ENCODE results near the gene DHX36.

DHX36 gene

DNA sequence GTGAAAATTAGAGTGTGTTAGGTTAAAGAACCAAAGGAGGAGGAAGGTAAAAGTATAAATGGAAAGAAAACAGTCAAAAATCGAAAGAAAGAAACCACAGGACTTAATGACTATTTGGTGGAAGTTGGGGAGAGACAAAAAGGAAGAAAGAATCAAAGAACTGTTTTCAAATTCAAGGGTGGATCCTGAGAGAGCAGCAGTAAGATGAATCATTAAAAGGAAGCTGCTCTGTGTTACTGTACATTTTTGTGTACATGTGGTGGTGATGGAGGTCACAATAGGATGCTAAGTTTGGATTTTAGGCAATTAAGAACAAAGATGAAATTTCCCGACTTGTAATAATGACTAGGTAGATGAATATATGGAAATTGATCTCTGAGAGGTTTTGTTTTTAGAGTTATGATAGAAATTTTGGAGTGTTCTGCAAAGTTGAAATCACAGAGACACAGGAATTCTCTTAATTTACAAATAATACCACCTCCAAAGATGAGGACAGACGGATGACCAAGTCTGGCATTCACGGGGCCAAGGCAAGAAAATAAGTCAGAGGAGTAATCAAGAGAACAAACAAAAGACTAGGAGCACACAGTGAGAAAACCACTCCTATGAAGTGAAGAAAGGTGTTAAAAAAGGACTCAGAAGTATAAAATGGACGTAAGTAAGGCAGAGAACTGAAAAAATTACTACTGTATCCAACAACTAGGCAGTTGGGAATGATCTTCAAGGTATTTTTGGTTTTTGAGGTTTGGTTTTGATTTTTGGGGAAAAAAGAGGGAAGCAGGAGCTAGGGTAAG, 7.1 kb downstream of the DHX36 start:
- FAIRE-seq (no peak), DNase-seq (ENCODE audit: insufficient read length) (no peak)
- no peak for TF ChIP-seq POLR2A (IDR thresholded peaks at IDR 0.05; ENCODE audit: low read depth, low read length)
- no peak for TF ChIP-seq POLR2AphosphoS5 (IDR thresholded peaks at IDR 0.05; ENCODE audit: low read depth, low read length)
- TF ChIP-seq TAF1 (IDR thresholded peaks at IDR 0.05; ENCODE audit: borderline replicate concordance, low read depth, low read length) = no peak

DNA sequence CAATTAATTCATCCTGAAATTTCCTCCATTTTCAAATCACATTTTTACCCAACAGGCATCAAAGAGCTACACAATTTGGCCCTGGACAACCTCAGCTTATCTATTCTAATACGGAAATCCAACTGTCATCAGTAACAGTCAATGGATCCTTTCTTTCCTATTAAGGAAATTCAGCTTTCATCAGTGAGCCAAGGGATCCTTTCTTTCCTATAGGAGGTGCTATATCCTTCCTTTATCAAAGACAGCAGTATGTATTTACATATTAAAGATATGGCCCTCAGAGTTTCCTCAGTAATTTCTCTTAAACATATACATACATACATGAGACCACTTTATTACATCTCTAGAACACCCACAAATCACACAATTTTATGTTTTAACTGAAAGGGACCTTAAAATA, 10.1 kb downstream of the DHX36 start:
- DNase-seq (ENCODE audit: insufficient read length) = no peak
- no peak for FAIRE-seq
- TF ChIP-seq POLR2A (IDR thresholded peaks at IDR 0.05; ENCODE audit: low read depth, low read length) = no peak

DNA sequence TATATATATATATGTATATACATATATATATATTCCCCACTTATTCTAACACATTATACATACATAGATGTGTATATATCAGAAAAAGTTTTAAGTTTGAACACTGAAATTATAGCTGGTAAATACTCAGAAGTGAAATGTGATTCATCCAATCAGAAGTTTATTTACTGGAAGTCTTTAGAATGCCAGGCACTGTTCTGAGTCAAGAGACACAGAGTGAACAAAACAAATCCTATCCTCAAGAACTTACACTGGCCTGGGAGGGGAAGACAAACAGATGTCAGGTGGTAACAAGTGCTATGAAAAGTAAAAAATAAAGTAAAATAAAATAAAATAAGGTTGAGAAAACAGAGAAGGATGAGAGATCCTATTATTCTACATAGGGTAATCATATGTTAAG, 13.4 kb downstream of the DHX36 start:
- TF ChIP-seq TAF1 (IDR thresholded peaks at IDR 0.05; ENCODE audit: borderline replicate concordance, low read depth, low read length) (no peak), POLR2AphosphoS5 (IDR thresholded peaks at IDR 0.05; ENCODE audit: low read depth, low read length) (no peak), POLR2A (IDR thresholded peaks at IDR 0.05; ENCODE audit: low read depth, low read length) (no peak)
- FAIRE-seq = no peak
- no peak for DNase-seq (ENCODE audit: insufficient read length)

DNA sequence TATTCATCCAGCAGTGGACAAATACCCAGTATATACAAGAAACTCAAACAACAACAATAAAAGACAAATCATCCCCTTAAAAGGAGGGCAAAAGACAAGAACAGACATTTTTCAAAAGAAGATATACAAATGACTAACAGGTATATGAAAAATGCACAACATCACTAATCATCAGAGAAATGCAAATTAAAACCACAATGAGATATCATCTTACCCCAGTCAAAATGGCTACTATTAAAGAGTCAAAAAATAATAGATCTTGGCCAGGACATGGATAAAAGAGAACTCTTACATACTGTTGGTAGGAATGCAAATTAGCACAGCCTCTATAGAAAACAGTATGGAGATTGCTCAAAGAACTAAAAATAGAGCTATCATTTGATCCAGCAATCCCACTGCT, 16.9 kb downstream of the DHX36 start:
- DNase-seq (ENCODE audit: insufficient read length) (no peak), FAIRE-seq (no peak)
- TF ChIP-seq TAF1 (IDR thresholded peaks at IDR 0.05; ENCODE audit: borderline replicate concordance, low read depth, low read length) (no peak), POLR2AphosphoS5 (IDR thresholded peaks at IDR 0.05; ENCODE audit: low read depth, low read length) (no peak), POLR2A (IDR thresholded peaks at IDR 0.05; ENCODE audit: low read depth, low read length) (no peak)

DNA sequence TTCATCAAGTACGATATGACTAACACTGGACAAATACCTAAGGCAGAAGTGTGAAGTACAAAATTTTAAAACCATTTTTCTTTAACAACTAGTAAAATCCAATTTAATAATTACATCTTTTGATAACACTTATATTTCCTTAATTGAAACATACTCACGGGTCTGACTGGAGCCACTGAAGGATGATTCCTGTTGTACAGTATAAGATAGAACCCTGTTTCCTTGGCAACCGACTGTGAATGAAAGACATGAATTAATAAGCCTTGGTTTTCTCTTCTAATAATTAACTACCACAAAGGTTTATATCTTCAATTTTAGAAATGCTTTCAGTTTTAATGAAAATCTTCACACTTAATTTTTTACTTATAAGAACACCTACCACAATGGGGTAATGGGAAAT, 19.4 kb downstream of the DHX36 start:
- no peak for FAIRE-seq
- TF ChIP-seq POLR2AphosphoS5 (IDR thresholded peaks at IDR 0.05; ENCODE audit: low read depth, low read length) (no peak), TAF1 (IDR thresholded peaks at IDR 0.05; ENCODE audit: borderline replicate concordance, low read depth, low read length) (no peak), POLR2A (IDR thresholded peaks at IDR 0.05; ENCODE audit: low read depth, low read length) (no peak)
- no peak for DNase-seq (ENCODE audit: insufficient read length)

DNA sequence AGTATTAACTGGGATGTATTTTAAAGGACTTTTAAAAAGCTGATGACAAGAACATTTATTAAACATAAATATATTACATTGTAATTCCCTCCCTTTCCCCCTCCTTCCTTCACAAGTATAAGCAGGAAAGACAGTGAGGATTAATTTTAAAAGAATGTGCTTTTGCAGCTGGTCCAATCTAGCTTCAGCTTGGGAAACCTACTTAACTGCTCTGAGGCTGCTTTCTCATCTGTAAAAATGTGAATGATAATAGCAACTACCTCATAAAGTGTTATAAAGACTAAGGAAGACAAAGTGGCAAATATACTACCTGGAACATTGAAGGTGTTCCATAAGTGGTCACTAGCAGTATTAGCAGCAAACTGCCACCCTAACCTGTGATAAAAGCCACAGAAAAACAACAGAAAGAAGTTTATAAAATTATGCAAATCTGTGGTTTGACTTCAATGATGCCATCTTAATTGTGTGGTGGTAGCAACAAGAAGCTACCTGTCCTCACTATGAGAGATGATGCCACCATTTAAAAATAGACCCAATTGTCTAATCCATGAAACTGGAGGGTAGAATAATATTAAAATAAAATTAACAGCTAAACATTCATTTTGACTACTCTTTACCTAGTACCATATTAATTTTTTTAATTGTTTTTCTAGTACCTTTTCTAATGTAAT, 20.0 kb downstream of the DHX36 start:
- FAIRE-seq (no peak), DNase-seq (ENCODE audit: insufficient read length) (no peak)

DNA sequence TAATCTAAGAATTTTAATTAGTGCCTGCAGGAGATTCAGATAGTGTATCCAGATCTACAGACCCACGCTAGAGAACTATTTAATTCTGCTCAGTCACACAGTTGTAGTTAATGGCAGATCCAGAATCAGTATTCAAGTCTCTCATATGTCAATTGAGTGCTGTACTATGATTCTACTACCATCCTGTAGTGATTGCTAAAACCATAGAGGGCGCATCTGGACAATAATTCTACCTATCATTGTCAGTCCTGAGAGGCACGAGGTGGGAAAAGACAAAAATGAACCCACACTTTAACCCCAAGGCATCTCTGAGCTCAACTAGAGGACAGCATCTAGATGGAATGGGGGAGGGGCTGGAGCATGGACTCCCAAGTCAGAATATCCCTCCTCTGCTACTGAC, 22.7 kb downstream of the DHX36 start:
- no peak for FAIRE-seq
- no peak for DNase-seq (ENCODE audit: insufficient read length)

More for the DNA sequence above, 20.0 kb downstream of the DHX36 start:
- TF ChIP-seq POLR2A (IDR thresholded peaks at IDR 0.05; ENCODE audit: low read depth, low read length) (no peak), TAF1 (IDR thresholded peaks at IDR 0.05; ENCODE audit: borderline replicate concordance, low read depth, low read length) (no peak), POLR2AphosphoS5 (IDR thresholded peaks at IDR 0.05; ENCODE audit: low read depth, low read length) (no peak)

DNA sequence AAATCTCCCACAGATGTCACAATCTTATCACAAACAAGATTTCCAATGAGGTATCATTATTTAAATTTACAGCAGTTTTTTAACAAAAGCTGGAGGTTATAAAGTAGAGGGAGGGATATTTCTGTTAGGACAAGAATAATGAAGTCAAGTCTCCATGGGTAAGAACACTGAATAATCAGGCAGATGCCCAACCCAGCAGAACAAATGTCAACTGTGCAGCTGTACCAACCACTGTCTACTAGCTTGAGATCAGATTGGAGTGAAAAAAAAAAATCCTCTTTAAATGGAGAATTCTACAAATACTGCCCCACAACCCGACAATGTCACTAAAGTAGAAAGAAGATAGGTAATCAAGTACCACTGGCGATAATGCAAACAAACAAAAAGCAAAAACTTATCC, 30.3 kb downstream of the DHX36 start:
- DNase-seq (ENCODE audit: insufficient read length) (no peak), FAIRE-seq (no peak)
- TF ChIP-seq POLR2A (IDR thresholded peaks at IDR 0.05; ENCODE audit: low read depth, low read length) (no peak), POLR2AphosphoS5 (IDR thresholded peaks at IDR 0.05; ENCODE audit: low read depth, low read length) (no peak), TAF1 (IDR thresholded peaks at IDR 0.05; ENCODE audit: borderline replicate concordance, low read depth, low read length) (no peak)

More for the DNA sequence above, 22.7 kb downstream of the DHX36 start:
- no peak for TF ChIP-seq POLR2AphosphoS5 (IDR thresholded peaks at IDR 0.05; ENCODE audit: low read depth, low read length)
- no peak for TF ChIP-seq TAF1 (IDR thresholded peaks at IDR 0.05; ENCODE audit: borderline replicate concordance, low read depth, low read length)
- no peak for TF ChIP-seq POLR2A (IDR thresholded peaks at IDR 0.05; ENCODE audit: low read depth, low read length)

DNA sequence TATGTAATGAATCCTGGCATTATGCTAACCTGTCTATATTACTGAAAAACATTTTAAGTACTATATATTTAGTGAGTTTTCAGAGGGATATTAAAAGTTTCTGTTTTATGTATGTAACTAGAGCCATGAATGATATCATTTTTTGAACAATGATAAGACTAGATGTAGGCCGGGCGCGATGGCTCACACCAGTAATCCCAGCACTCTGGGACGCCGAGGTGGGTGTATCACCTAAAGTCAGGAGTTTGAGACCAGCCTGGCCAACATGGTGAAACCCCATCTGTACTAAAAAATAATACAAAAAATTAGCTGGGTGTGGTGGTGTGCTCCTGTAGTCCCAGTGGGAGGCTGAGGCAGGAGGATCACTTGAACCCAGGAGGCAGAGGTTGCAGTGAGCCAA, 34.1 kb downstream of the DHX36 start:
- DNase-seq (ENCODE audit: insufficient read length) (no peak), FAIRE-seq (no peak)
- TF ChIP-seq POLR2A (IDR thresholded peaks at IDR 0.05; ENCODE audit: low read depth, low read length) (no peak), TAF1 (IDR thresholded peaks at IDR 0.05; ENCODE audit: borderline replicate concordance, low read depth, low read length) (no peak), POLR2AphosphoS5 (IDR thresholded peaks at IDR 0.05; ENCODE audit: low read depth, low read length) (no peak)

DNA sequence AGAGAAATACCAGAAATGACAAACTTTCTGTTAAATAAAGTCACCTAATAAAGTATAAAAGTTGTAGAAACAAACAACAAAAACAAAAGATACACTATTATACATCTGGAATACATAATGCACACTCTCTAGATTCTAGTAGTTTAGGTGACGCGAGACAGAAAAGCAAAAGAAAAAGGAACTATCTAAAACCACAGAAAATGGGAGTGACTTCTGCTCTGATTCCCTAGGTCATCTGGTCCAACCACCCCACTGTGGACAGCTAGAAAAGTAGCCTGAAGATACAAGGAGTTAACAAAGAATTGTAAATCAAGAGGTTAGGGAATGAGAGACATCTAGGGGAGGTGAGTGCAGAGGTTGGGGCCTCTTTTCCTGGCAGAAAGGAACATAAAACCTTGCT, 39.1 kb downstream of the DHX36 start:
- TF ChIP-seq POLR2AphosphoS5 (IDR thresholded peaks at IDR 0.05; ENCODE audit: low read depth, low read length) (no peak), POLR2A (IDR thresholded peaks at IDR 0.05; ENCODE audit: low read depth, low read length) (no peak), TAF1 (IDR thresholded peaks at IDR 0.05; ENCODE audit: borderline replicate concordance, low read depth, low read length) (no peak)
- no peak for FAIRE-seq
- no peak for DNase-seq (ENCODE audit: insufficient read length)

DNA sequence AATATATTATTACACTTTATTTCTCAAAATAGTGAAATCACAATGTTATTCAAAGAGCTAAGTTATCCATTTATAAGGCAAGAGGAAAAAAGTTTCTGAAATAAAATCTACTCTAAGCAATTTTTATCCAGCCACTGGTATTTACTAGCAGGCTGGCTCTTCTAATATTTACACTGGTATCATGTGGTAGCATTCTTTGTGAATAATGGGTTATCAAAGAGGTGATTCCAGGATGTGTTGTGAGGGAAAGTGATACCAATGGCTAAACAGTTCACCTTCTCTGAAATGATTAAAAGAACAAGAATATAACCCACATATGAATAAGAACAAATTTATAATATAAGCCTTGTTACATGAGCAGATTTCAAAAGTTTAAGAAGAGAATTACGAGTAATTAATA, 44.1 kb downstream of the DHX36 start:
- no peak for FAIRE-seq
- TF ChIP-seq POLR2AphosphoS5 (IDR thresholded peaks at IDR 0.05; ENCODE audit: low read depth, low read length) = no peak
- TF ChIP-seq TAF1 (IDR thresholded peaks at IDR 0.05; ENCODE audit: borderline replicate concordance, low read depth, low read length) = no peak
- TF ChIP-seq POLR2A (IDR thresholded peaks at IDR 0.05; ENCODE audit: low read depth, low read length) = no peak
- no peak for DNase-seq (ENCODE audit: insufficient read length)

DNA sequence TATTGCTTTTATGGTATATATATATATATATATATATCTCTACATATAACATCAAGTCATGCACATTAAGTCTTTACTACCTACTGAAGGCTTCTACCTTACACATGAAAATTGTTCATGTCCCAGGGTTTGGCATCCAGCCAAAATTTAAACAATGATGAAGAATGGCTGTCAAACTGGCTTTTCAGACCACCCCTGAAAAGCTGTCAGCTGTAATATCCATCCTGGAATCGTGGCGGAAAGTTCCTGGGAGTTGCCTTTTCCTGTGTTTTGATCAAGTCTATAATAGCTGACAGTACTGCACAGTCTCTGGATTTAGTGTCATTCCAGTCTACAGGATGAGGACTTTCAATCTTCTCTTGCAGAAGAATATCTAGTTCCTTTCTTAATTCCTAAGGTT, 48.3 kb downstream of the DHX36 start:
- FAIRE-seq (no peak), DNase-seq (ENCODE audit: insufficient read length) (no peak)
- TF ChIP-seq POLR2AphosphoS5 (IDR thresholded peaks at IDR 0.05; ENCODE audit: low read depth, low read length) (no peak), POLR2A (IDR thresholded peaks at IDR 0.05; ENCODE audit: low read depth, low read length) (no peak), TAF1 (IDR thresholded peaks at IDR 0.05; ENCODE audit: borderline replicate concordance, low read depth, low read length) (no peak)

Measured in GM12892 (cell line).